ENCODE data around the gene PLCL2. TPM values are rescaled to one million over a fixed set of nuclear protein-coding genes. Genes with fewer than 3 reads are reported as not detected.

PLCL2 gene
- total RNA-seq, 1 donor from 2014 or later: 5.6 TPM

- Histone ChIP-seq H3K4me3 (no peak overlapping the region), H3K9me3 (no peaks in the 10 kb centered on the region), H3K4me1 (no peaks in the 10 kb centered on the region), H3K36me3 (no peaks in the 10 kb centered on the region), H3K27ac (no peak overlapping the region), H3K27me3 (no peaks in the 10 kb centered on the region)
- no peak for TF ChIP-seq CTCF (IDR thresholded peaks at IDR 0.05)
- TF ChIP-seq POLR2AphosphoS5 (IDR thresholded peaks at IDR 0.05; ENCODE audit: insufficient read depth in 1 of 2, low read depth in 1 of 2): no peak
- TF ChIP-seq POLR2A (IDR thresholded peaks at IDR 0.05): no peak
- no peak for DNase-seq (ENCODE audit: extremely low spot score in 2 of 2)
- intact Hi-C loops (cut with DNase I): no loop called here
Observed at GRCh38 chr3:16868513-16868912, 16.2 kb upstream of the PLCL2 start.

- TF ChIP-seq CTCF (IDR thresholded peaks at IDR 0.05): no peak
- TF ChIP-seq POLR2A (IDR thresholded peaks at IDR 0.05): no peak
- no peak for TF ChIP-seq POLR2AphosphoS5 (IDR thresholded peaks at IDR 0.05; ENCODE audit: insufficient read depth in 1 of 2, low read depth in 1 of 2)
- Histone ChIP-seq H3K27me3 (no peaks in the 10 kb centered on the region), H3K9me3 (no peaks in the 10 kb centered on the region), H3K4me1 (no peaks in the 10 kb centered on the region), H3K36me3 (no peaks in the 10 kb centered on the region), H3K4me3 (no peak overlapping the region), H3K27ac (no peak overlapping the region)
- no peak for DNase-seq (ENCODE audit: extremely low spot score in 2 of 2)
- intact Hi-C loops (cut with DNase I): no loop called here
Observed at GRCh38 chr3:16869261-16870005, 15.3 kb upstream of the PLCL2 start.

- no peak for DNase-seq (ENCODE audit: extremely low spot score in 2 of 2)
- no peak for TF ChIP-seq POLR2A (IDR thresholded peaks at IDR 0.05)
- TF ChIP-seq CTCF (IDR thresholded peaks at IDR 0.05): no peak
- no peak for TF ChIP-seq POLR2AphosphoS5 (IDR thresholded peaks at IDR 0.05; ENCODE audit: insufficient read depth in 1 of 2, low read depth in 1 of 2)
- Histone ChIP-seq H3K36me3 (no peaks in the 10 kb centered on the region), H3K4me1 (no peaks in the 10 kb centered on the region), H3K27me3 (no peaks in the 10 kb centered on the region), H3K27ac (no peak overlapping the region), H3K9me3 (no peaks in the 10 kb centered on the region), H3K4me3 (no peak overlapping the region)
- intact Hi-C loops (cut with DNase I): no loop called here
Observed at GRCh38 chr3:16871915-16872842, 12.6 kb upstream of the PLCL2 start.

GRCh38 chr3:16873872-16874271 lies 10.9 kb upstream of the PLCL2 start:
- Histone ChIP-seq H3K4me1 (no peaks in the 10 kb centered on the region), H3K27ac (no peak overlapping the region), H3K9me3 (no peaks in the 10 kb centered on the region), H3K36me3 (no peaks in the 10 kb centered on the region), H3K4me3 (no peak overlapping the region), H3K27me3 (no peaks in the 10 kb centered on the region)
- intact Hi-C loops (cut with DNase I): no loop called here
- no peak for DNase-seq (ENCODE audit: extremely low spot score in 2 of 2)
- TF ChIP-seq POLR2A (IDR thresholded peaks at IDR 0.05): no peak
- no peak for TF ChIP-seq CTCF (IDR thresholded peaks at IDR 0.05)
- TF ChIP-seq POLR2AphosphoS5 (IDR thresholded peaks at IDR 0.05; ENCODE audit: insufficient read depth in 1 of 2, low read depth in 1 of 2): no peak

Data from vagina (tissue), 2 donors.